HepG2 (cell line): ENCODE results near the gene KLHL36. TPM values are rescaled to one million over a fixed set of nuclear protein-coding genes. Genes with fewer than 3 reads are reported as not detected.
A peak's percentile ranks its signal among the peaks of the same experiment; 100 is the strongest.

Experiments
- AHR ChIP-seq: IDR thresholded peaks from 2 replicates; pipeline ENCODE4 v1.6.1; 2018; ENCODE audit warnings: missing genetic modification reagents, missing compliant biosample characterization
- DMAP1 ChIP-seq: IDR thresholded peaks from 2 replicates; pipeline ENCODE4 v1.6.1; 2016
- EZH2 ChIP-seq: conservative IDR thresholded peaks from 2 replicates; pipeline ENCODE4 v1.6.1; 2012; ENCODE audit warnings: mild to moderate bottlenecking, low read depth, low read length, moderate library complexity
- KDM4B ChIP-seq: sonication (generic); formaldehyde crosslinking; IDR thresholded peaks from 2 replicates; pipeline ENCODE4 v1.4.0; 2020; ENCODE audit warnings: missing genetic modification reagents
- NFATC3 ChIP-seq: sonication (generic); formaldehyde crosslinking; IDR thresholded peaks from 2 replicates; pipeline ENCODE4 v1.5.1; 2020; ENCODE audit warnings: mild to moderate bottlenecking, missing genetic modification reagents
- NFRKB ChIP-seq: fragments of 450-650 bp; IDR thresholded peaks from 2 replicates; pipeline ENCODE4 v1.6.1; 2017
- RFX5 ChIP-seq: IDR thresholded peaks from 2 replicates; pipeline ENCODE4 v1.6.1; 2011; ENCODE audit warnings: low read depth, low read length, improper control_type of control experiment
- STAT5B ChIP-seq: sonication (generic); formaldehyde crosslinking; IDR thresholded peaks from 2 replicates; pipeline ENCODE4 v1.4.0; 2020; ENCODE audit warnings: missing genetic modification reagents
- TCF7 ChIP-seq: sonication (generic); IDR thresholded peaks from 2 replicates; pipeline ENCODE4 v1.6.1; 2016; ENCODE audit warnings: antibody characterized with exemption, low read depth
- YEATS4 ChIP-seq: sonication (generic); formaldehyde crosslinking; IDR thresholded peaks from 2 replicates; pipeline ENCODE4 v1.4.0; 2020; ENCODE audit warnings: missing genetic modification reagents, borderline replicate concordance
- ZFP37 ChIP-seq: sonication (generic); formaldehyde crosslinking; IDR thresholded peaks from 2 replicates; pipeline ENCODE4 v1.4.0; 2020; ENCODE audit warnings: missing genetic modification reagents, borderline replicate concordance
- ZNF256 ChIP-seq: sonication (generic); formaldehyde crosslinking; conservative IDR thresholded peaks from 2 replicates; pipeline ENCODE4 v1.4.0; 2020; ENCODE audit warnings: missing genetic modification reagents
- ZNF280D ChIP-seq: sonication (generic); formaldehyde crosslinking; IDR thresholded peaks from 2 replicates; pipeline ENCODE4 v1.5.1; 2020; ENCODE audit warnings: mild to moderate bottlenecking, missing genetic modification reagents
- ZNF44 ChIP-seq: sonication (generic); formaldehyde crosslinking; IDR thresholded peaks from 2 replicates; pipeline ENCODE4 v1.5.1; 2020; ENCODE audit warnings: mild to moderate bottlenecking, missing genetic modification reagents
- ZNF552 ChIP-seq: sonication (generic); formaldehyde crosslinking; IDR thresholded peaks from 2 replicates; pipeline ENCODE4 v1.9.0; 2022; ENCODE audit warnings: missing genetic modification reagents, mild to moderate bottlenecking, borderline replicate concordance
- ZNF724P ChIP-seq: sonication (generic); formaldehyde crosslinking; IDR thresholded peaks from 2 replicates; pipeline ENCODE4 v1.8.0; 2022; ENCODE audit warnings: missing genetic modification reagents, borderline replicate concordance
- ZNF766 ChIP-seq: sonication (generic); formaldehyde crosslinking; IDR thresholded peaks from 2 replicates; pipeline ENCODE4 v1.5.0; 2020; ENCODE audit warnings: missing genetic modification reagents, borderline replicate concordance
- polyA plus RNA-seq, 8 experiments: library from polyadenylated mRNA; depleted of rRNA in 3 of 8; stranded (reverse) in 7 of 8; unstranded in 1 of 8; fragments of >200 nt; fragmentation: Illumina TruSeq in 4 of 8; extraction: Trizol in 4 of 8; gene quantifications; 2 replicates each; pipeline versions ENCODE4 v1.2.1 to v1.2.3, GENCODE V29; 2011 to 2016; ENCODE audit warnings: low read depth in 4 of 8, missing spikeins in 1 of 8, mixed read lengths in 1 of 8; ENCODE audit not compliant: insufficient read depth in 1 of 8
- total RNA-seq, 5 experiments: library from RNA; depleted of rRNA; stranded (reverse); fragments of >200 nt; fragmentation: Illumina TruSeq; extraction: Trizol; gene quantifications; 2 replicates each; pipeline ENCODE4 v1.2.3, GENCODE V29; 2016; ENCODE audit warnings: low read depth in 1 of 5
- TF ChIP-seq, protein P1 (sequence below): sonication (generic); formaldehyde crosslinking; IDR thresholded peaks from 2 replicates; pipeline ENCODE4 v1.8.1; 2023; ENCODE audit warnings: mild to moderate bottlenecking, inconsistent platforms, moderate library complexity, missing genetic modification reagents, borderline replicate concordance
- TF ChIP-seq, protein P2 (sequence below): sonication (generic); formaldehyde crosslinking; IDR thresholded peaks from 2 replicates; pipeline ENCODE4 v1.4.0; 2020; ENCODE audit warnings: missing genetic modification reagents
- TF ChIP-seq, protein P3 (sequence below): sonication (generic); formaldehyde crosslinking; IDR thresholded peaks from 2 replicates; pipeline ENCODE4 v1.8.1; 2023; ENCODE audit warnings: mild to moderate bottlenecking, missing genetic modification reagents, borderline replicate concordance
- TF ChIP-seq, protein P4 (sequence below): sonication (generic); formaldehyde crosslinking; IDR thresholded peaks from 2 replicates; pipeline ENCODE4 v1.4.0; 2020; ENCODE audit warnings: missing genetic modification reagents
- TF ChIP-seq, protein P5 (sequence below): sonication (generic); formaldehyde crosslinking; IDR thresholded peaks from 2 replicates; pipeline ENCODE4 v1.4.0; 2020; ENCODE audit warnings: mild to moderate bottlenecking, missing genetic modification reagents

Gene KLHL36
- total and polyA plus RNA-seq, 2 of the 13 experiments (the other 11 are each of a cell fraction or from before 2014, with no cell fraction given): 24.3 to 26.0 TPM

- TF ChIP-seq, protein P1, sequence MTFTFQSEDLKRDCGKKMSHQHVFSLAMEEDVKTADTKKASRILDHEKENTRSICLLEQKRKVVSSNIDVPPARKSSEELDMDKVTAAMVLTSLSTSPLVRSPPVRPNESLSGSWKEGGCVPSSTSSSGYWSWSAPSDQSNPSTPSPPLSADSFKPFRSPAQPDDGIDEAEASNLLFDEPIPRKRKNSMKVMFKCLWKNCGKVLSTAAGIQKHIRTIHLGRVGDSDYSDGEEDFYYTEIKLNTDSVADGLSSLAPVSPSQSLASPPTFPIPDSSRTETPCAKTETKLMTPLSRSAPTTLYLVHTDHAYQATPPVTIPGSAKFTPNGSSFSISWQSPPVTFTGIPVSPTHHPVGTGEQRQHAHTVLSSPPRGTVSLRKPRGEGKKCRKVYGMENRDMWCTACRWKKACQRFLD (CRISPR knock-in tag): peak; percentile 92
- TF ChIP-seq, protein P2, sequence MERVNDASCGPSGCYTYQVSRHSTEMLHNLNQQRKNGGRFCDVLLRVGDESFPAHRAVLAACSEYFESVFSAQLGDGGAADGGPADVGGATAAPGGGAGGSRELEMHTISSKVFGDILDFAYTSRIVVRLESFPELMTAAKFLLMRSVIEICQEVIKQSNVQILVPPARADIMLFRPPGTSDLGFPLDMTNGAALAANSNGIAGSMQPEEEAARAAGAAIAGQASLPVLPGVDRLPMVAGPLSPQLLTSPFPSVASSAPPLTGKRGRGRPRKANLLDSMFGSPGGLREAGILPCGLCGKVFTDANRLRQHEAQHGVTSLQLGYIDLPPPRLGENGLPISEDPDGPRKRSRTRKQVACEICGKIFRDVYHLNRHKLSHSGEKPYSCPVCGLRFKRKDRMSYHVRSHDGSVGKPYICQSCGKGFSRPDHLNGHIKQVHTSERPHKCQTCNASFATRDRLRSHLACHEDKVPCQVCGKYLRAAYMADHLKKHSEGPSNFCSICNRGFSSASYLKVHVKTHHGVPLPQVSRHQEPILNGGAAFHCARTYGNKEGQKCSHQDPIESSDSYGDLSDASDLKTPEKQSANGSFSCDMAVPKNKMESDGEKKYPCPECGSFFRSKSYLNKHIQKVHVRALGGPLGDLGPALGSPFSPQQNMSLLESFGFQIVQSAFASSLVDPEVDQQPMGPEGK (CRISPR knock-in tag): peak; percentile 60; the same call in 1 of the 2 replicates
- TF ChIP-seq ZNF766 (CRISPR knock-in tag): no peak
- no peak; the same call in 1 of the 2 replicates for TF ChIP-seq ZNF44 (CRISPR knock-in tag)
- TF ChIP-seq ZNF724P: peak; percentile 93; the same call in 1 of the 2 replicates
- TF ChIP-seq DMAP1 (CRISPR knock-in tag): peak; percentile 59; the same call in 1 of the 2 replicates
- TF ChIP-seq KDM4B: no peak
- no peak for TF ChIP-seq EZH2
- TF ChIP-seq NFRKB: no peak
- TF ChIP-seq, protein P3, sequence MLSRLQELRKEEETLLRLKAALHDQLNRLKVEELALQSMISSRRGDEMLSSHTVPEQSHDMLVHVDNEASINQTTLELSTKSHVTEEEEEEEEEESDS (CRISPR knock-in tag): no peak
- no peak for TF ChIP-seq ZNF280D (CRISPR knock-in tag)
- TF ChIP-seq, protein P4, sequence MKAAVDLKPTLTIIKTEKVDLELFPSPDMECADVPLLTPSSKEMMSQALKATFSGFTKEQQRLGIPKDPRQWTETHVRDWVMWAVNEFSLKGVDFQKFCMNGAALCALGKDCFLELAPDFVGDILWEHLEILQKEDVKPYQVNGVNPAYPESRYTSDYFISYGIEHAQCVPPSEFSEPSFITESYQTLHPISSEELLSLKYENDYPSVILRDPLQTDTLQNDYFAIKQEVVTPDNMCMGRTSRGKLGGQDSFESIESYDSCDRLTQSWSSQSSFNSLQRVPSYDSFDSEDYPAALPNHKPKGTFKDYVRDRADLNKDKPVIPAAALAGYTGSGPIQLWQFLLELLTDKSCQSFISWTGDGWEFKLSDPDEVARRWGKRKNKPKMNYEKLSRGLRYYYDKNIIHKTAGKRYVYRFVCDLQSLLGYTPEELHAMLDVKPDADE (CRISPR knock-in tag): no peak
- no peak for TF ChIP-seq NFATC3 (CRISPR knock-in tag)
- TF ChIP-seq STAT5B: 0 out of 2 replicates have a peak, but pooled peaks have one; percentile 54
- TF ChIP-seq, protein P5, sequence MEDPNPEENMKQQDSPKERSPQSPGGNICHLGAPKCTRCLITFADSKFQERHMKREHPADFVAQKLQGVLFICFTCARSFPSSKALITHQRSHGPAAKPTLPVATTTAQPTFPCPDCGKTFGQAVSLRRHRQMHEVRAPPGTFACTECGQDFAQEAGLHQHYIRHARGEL (CRISPR knock-in tag): no peak
- peak; percentile 97; the same call in 1 of the 2 replicates for TF ChIP-seq ZNF552 (CRISPR knock-in tag)
- no peak for TF ChIP-seq RFX5
- TF ChIP-seq YEATS4 (CRISPR knock-in tag): peak; percentile 54
- TF ChIP-seq ZFP37: peak; percentile 57; the same call in 1 of the 2 replicates
- no peak for TF ChIP-seq TCF7
- TF ChIP-seq AHR (CRISPR knock-in tag): no peak
- peak; percentile 83; the same call in 1 of the 2 replicates for TF ChIP-seq ZNF256
Measured at GRCh38 chr16:84647828-84648594, at the start of gene KLHL36 (continued).
